A549 treated with AZD2906 at 1 μM for 4 hours (cell line): ENCODE measurements around the gene CEMIP. TPM values are rescaled to one million over a fixed set of nuclear protein-coding genes. Genes with fewer than 3 reads are reported as not detected.

Experiments
- total RNA-seq: library from RNA; stranded (reverse); fragments of 200-300 nt; extraction: Qiagen RNA extraction; gene quantifications from 5 replicates; pipeline ENCODE4 v1.2.3, GENCODE V29; 2022

Gene CEMIP
- 0.78 to 1.2 TPM (median 1.0 TPM) in 5 replicates for total RNA-seq

GRCh38 chr15:80778964-80779657 is at the start of gene CEMIP:
Gene CEMIP (plus strand): TSS chr15:80779370. CDS start chr15:80873880, 94,510 bp downstream.

GRCh38 chr15:80989518-80990478 is 210.6 kb downstream of the CEMIP start, which contains the start of gene MESD:
Gene MESD (minus strand): TSS chr15:80989819. CDS start chr15:80989791, 28 bp downstream.

GRCh38 chr15:81000624-81001151 is 221.5 kb downstream of the CEMIP start, which contains the start of gene TLNRD1:
Gene TLNRD1 (plus strand): TSS chr15:81000923. CDS start chr15:81002272, 1,349 bp downstream.

Other genes starting within 250 kb of the CEMIP start
- 24.2 to 26.1 TPM (median 25.7 TPM) in 5 replicates for gene ABHD17C, start 84.1 kb upstream of the CEMIP start, total RNA-seq
- gene MESD, start 210.4 kb downstream of the CEMIP start, total RNA-seq = 35.0 to 39.4 TPM (median 35.8 TPM) in 5 replicates
- 10.9 to 19.2 TPM (median 17.8 TPM) in 5 replicates for gene TLNRD1, start 221.6 kb downstream of the CEMIP start, total RNA-seq